NCI-H748 treated with DMSO at 0.1 percent for 48 hours (cell line): ENCODE results near the gene MCC.

Experiments
- DNase-seq: peaks from one replicate; lab custom pipeline; 2025; lab: John Stamatoyannopoulos, UW

MCC gene

DNA sequence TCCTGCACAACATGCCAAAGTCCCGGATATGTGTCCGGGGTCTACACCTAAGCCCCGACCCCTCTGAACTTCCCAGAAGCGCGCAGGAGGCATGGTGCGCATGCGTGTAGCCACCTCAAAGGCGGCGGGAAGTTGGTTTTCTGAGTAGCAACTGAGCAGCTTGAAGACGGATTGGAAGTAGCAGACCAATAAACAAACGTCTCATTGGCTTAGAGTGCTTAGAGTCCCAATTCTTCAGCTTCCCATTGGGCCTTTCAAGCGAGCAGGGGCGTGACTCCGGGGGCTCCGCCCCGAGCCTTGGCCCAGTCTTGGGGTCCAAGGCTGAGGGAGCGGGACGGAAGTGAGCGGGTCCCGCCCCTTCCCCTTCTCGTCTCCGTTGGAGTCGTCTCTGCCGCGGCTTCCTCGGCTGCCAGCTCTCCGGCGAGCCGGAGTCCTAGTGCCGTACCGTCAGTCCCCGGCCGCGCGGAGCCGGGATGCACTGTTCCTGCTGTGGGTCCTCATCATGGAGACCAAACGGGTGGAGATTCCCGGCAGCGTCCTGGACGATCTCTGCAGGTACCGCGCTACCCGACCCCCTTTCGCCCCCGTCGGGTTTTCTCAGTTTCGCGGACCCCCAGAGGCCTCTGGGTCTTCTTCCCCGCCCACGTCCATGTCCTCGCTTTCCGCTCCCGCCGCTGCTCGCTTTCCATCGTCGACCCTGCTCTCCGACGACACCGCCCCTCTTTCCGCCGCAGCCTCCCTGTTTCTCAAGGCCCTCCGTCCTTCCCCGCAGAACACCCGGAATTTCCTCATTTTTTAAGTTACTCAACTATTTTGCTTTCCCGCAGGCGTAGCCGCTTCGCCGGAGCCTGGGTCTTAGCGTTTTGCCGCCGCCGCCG is 511.6 kb downstream of the MCC start, which contains the start of gene DCP2:
Gene DCP2, plus strand, starts transcription at position 367 of the 878 bp plus-strand sequence. Its CDS starts 136 bp downstream, at position 503.
- DNase-seq, result peak; percentile 96

DNA sequence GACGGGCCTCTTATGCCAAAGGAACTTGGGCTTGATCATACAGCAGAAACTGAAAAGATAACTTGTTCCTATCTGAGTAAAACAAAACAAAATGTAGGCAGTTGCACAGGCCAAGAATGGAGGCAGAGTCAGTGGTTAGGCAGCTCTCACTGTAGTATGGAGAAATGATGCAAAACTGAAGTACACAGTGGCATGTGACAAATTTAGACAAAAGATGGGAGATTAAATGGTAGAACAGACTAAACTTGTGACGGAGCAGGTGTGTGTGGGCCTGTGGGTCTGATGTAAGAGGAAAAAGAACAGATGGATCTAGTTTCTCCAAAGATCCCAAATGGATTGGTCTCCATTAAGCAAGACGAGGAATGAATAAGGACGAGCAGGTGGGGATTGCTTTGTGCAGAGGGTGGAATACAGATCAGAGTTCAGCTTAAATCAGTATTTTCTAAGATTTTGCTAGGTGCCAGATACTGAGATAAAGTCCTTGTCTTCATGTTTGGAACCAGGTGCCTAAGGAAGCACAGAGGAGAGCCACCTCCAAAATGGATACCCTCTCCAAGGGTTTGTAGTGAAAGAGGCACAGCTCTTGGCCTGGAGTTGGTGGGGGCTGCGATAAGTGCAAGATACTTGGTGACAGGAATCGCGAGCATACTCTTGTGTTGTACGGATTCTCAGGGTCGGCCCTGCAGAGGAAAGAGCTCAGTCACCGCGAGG is 512.4 kb downstream of the MCC start:
- DNase-seq, result no peak

DNA sequence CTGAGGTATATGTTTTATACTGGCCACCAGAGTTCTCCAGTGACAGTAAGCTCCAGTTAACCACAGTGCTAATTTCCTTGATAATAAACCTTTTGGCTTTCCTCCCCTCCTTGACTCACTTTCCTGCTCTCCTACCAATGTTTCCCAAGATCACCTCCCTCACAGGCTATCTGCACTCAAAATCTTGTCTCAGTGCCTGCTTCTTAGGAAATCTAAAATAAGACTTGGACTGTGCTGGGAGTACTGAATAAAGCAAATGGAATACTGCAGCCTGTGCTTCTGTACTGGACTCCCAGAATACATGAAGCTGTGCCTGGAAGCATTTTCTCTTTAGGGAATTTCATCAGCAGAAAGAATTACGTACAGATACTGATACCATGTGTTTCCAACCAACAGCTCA is 513.4 kb downstream of the MCC start:
- DNase-seq, result no peak

DNA sequence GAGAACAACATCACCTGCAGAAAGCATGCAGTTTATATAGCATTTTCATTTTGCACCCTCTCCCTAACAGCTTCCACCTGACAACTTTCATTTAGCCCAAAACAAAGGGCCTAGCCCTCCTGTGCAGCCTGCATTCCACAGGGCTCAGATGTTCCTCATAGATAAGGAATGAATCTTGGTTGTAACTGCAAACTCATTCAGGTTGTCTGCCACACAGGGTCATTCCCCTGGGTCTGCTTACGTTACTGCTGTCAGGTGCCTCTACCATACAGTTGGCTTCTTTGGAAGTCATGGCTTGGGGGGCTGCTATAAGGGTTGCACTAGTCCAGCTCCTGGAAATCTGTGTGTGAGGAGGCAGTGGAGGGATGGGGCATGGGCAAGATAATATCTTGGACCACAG is 514.3 kb downstream of the MCC start:
- DNase-seq, result no peak

DNA sequence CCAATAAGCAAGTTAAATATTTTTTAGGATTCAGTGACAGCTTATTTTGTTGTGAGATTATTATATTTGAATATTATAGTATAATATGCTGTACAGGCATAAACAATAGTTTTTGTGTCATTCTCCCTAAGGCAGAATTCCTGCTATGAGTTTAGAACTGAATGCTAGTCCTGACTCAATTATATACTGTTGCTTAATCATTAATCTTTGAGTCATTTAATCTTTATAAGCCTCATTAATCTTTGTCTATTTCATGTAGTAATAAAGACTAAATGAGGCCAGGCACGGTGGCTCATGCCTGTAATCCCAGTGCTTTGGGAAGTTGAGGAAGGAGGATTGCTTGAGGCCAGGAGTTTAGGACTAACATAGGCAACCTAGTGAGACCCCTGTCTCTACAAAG is 515.2 kb downstream of the MCC start:
- no peak for DNase-seq
